ENCODE results near the gene RFPL2.

The RFPL2 gene

GRCh38 chr22:32222991-32223390 lies 18.1 kb upstream of the RFPL2 start:
- Histone ChIP-seq H3K9me2 (replicated peaks; ENCODE audit: insufficient read depth, low read length) (no peaks in the 10 kb centered on the region), H3F3A (ENCODE audit: insufficient read depth) (no peaks in the 10 kb centered on the region), H3K27me3 (ENCODE audit: low read length) (no peaks in the 10 kb centered on the region), H3K4me3 (ENCODE audit: insufficient read depth, low read length, poor library complexity, severe bottlenecking) (no peak overlapping the region), H3K36me3 (ENCODE audit: low read length) (no peaks in the 10 kb centered on the region), H3K9ac (ENCODE audit: low read length) (no peak overlapping the region), H4K20me1 (ENCODE audit: low read depth, low read length) (no peaks in the 10 kb centered on the region), H3K27ac (ENCODE audit: low read depth, low read length) (no peak overlapping the region), H2AFZ (ENCODE audit: low read depth, low read length, severe bottlenecking) (no peak overlapping the region), H3K4me2 (ENCODE audit: low read depth, low read length, poor library complexity, severe bottlenecking) (no peak overlapping the region), H3K79me2 (ENCODE audit: insufficient read depth, low read length) (no peaks in the 10 kb centered on the region), H3K9me3 (ENCODE audit: insufficient read depth, low read length) (no peaks in the 10 kb centered on the region)
- TF ChIP-seq CTCF (IDR thresholded peaks at IDR 0.05; ENCODE audit: insufficient read depth, low read length, poor library complexity, severe bottlenecking) (no peak), EZH2phosphoT487 (conservative IDR thresholded peaks at IDR 0.05; ENCODE audit: low read length) (no peak)

- Histone ChIP-seq H3F3A (ENCODE audit: insufficient read depth) (no peaks in the 10 kb centered on the region), H3K9ac (ENCODE audit: low read length) (no peak overlapping the region), H3K79me2 (ENCODE audit: insufficient read depth, low read length) (no peaks in the 10 kb centered on the region), H3K36me3 (ENCODE audit: low read length) (no peaks in the 10 kb centered on the region), H3K9me2 (replicated peaks; ENCODE audit: insufficient read depth, low read length) (no peaks in the 10 kb centered on the region), H2AFZ (ENCODE audit: low read depth, low read length, severe bottlenecking) (no peak overlapping the region), H3K27ac (ENCODE audit: low read depth, low read length) (no peak overlapping the region), H3K9me3 (ENCODE audit: insufficient read depth, low read length) (no peaks in the 10 kb centered on the region), H4K20me1 (ENCODE audit: low read depth, low read length) (no peaks in the 10 kb centered on the region), H3K4me2 (ENCODE audit: low read depth, low read length, poor library complexity, severe bottlenecking) (no peak overlapping the region), H3K27me3 (ENCODE audit: low read length) (no peaks in the 10 kb centered on the region), H3K4me3 (ENCODE audit: insufficient read depth, low read length, poor library complexity, severe bottlenecking) (no peak overlapping the region)
- TF ChIP-seq EZH2phosphoT487 (conservative IDR thresholded peaks at IDR 0.05; ENCODE audit: low read length) (no peak), CTCF (IDR thresholded peaks at IDR 0.05; ENCODE audit: insufficient read depth, low read length, poor library complexity, severe bottlenecking) (no peak)
Observed at GRCh38 chr22:32219026-32219425, 14.2 kb upstream of the RFPL2 start.

DNA sequence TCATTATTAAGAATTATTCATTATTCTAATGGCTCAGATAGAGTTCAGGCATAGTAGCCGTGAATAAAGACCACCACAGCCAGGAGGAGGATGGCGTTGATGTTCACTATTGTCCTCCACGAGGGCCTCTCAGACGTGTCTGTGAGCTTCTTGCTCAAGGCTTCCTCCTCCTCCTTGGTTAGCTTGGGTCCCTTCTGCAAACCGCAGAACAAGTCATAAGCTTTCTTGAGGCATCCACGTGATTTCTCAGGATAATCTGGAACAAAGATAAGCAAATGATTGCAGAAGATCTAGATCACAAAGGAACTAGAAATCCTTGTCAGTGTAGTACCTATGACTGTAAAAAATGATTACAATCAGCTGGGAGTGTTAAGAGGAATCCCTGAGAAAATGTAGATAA lies 13.6 kb upstream of the RFPL2 start:
- Histone ChIP-seq H4K20me1 (ENCODE audit: low read depth, low read length) (no peaks in the 10 kb centered on the region), H3K4me2 (ENCODE audit: low read depth, low read length, poor library complexity, severe bottlenecking) (no peak overlapping the region), H3K27me3 (ENCODE audit: low read length) (no peaks in the 10 kb centered on the region), H3K79me2 (ENCODE audit: insufficient read depth, low read length) (no peaks in the 10 kb centered on the region), H3K9me3 (ENCODE audit: insufficient read depth, low read length) (no peaks in the 10 kb centered on the region), H3K9me2 (replicated peaks; ENCODE audit: insufficient read depth, low read length) (no peaks in the 10 kb centered on the region), H2AFZ (ENCODE audit: low read depth, low read length, severe bottlenecking) (no peak overlapping the region), H3K27ac (ENCODE audit: low read depth, low read length) (no peak overlapping the region), H3K9ac (ENCODE audit: low read length) (no peak overlapping the region), H3K36me3 (ENCODE audit: low read length) (no peaks in the 10 kb centered on the region), H3F3A (ENCODE audit: insufficient read depth) (no peaks in the 10 kb centered on the region), H3K4me3 (ENCODE audit: insufficient read depth, low read length, poor library complexity, severe bottlenecking) (no peak overlapping the region)
- TF ChIP-seq EZH2phosphoT487 (conservative IDR thresholded peaks at IDR 0.05; ENCODE audit: low read length) (no peak), CTCF (IDR thresholded peaks at IDR 0.05; ENCODE audit: insufficient read depth, low read length, poor library complexity, severe bottlenecking) (no peak)

- TF ChIP-seq EZH2phosphoT487 (conservative IDR thresholded peaks at IDR 0.05; ENCODE audit: low read length), result no peak
- TF ChIP-seq CTCF (IDR thresholded peaks at IDR 0.05; ENCODE audit: insufficient read depth, low read length, poor library complexity, severe bottlenecking), result no peak
- Histone ChIP-seq H3K27ac (ENCODE audit: low read depth, low read length) (no peak overlapping the region), H3K4me3 (ENCODE audit: insufficient read depth, low read length, poor library complexity, severe bottlenecking) (no peak overlapping the region), H3K27me3 (ENCODE audit: low read length) (no peaks in the 10 kb centered on the region), H4K20me1 (ENCODE audit: low read depth, low read length) (no peaks in the 10 kb centered on the region), H2AFZ (ENCODE audit: low read depth, low read length, severe bottlenecking) (no peak overlapping the region), H3K9me2 (replicated peaks; ENCODE audit: insufficient read depth, low read length) (no peaks in the 10 kb centered on the region), H3K9ac (ENCODE audit: low read length) (no peak overlapping the region), H3K36me3 (ENCODE audit: low read length) (no peaks in the 10 kb centered on the region), H3K4me2 (ENCODE audit: low read depth, low read length, poor library complexity, severe bottlenecking) (no peak overlapping the region), H3F3A (ENCODE audit: insufficient read depth) (no peaks in the 10 kb centered on the region), H3K9me3 (ENCODE audit: insufficient read depth, low read length) (no peaks in the 10 kb centered on the region), H3K79me2 (ENCODE audit: insufficient read depth, low read length) (no peaks in the 10 kb centered on the region)
Observed at GRCh38 chr22:32217465-32217864, 12.6 kb upstream of the RFPL2 start.
